Astrocyte of the hippocampus (primary cell): Measurements from ENCODE around the gene ERI2.
"Not testable (repeated sequence)": the region's sequence is repeated elsewhere in the genome, so short reads cannot be mapped to it uniquely, and the experiment has no call there.

Experiments
- DNase-seq: peaks from one replicate; pipeline ENCODE4 v3.0.0; 2011; ENCODE audit warnings: low read depth, low spot score

ERI2 gene

GRCh38 chr16:20765732-20766131 is 40.5 kb downstream of the ERI2 start:
- DNase-seq, result no peak

GRCh38 chr16:20764448-20764847 is 41.8 kb downstream of the ERI2 start:
- not testable (repeated sequence) for DNase-seq

- peak; percentile 32 for DNase-seq
Observed at GRCh38 chr16:20763461-20764232, 42.6 kb downstream of the ERI2 start, which contains the start of gene ACSM3. Gene ACSM3, plus strand, starts transcription at chr16:20764014. Its CDS starts 6,021 bp downstream, at chr16:20770035.

GRCh38 chr16:20762404-20763123 is 43.7 kb downstream of the ERI2 start:
- no peak for DNase-seq

GRCh38 chr16:20761175-20761574 is 45.1 kb downstream of the ERI2 start:
- DNase-seq, result no peak

- no peak for DNase-seq
Observed at GRCh38 chr16:20760346-20760745, 45.9 kb downstream of the ERI2 start.

- DNase-seq, result not testable (repeated sequence)
Observed at GRCh38 chr16:20755799-20756198, 50.5 kb downstream of the ERI2 start.

- DNase-seq, result no peak
Observed at GRCh38 chr16:20755238-20755637, 51.0 kb downstream of the ERI2 start.

- DNase-seq, result no peak
Observed at GRCh38 chr16:20753727-20754126, 52.5 kb downstream of the ERI2 start.

GRCh38 chr16:20750558-20750957 is 55.7 kb downstream of the ERI2 start:
- no peak for DNase-seq

- DNase-seq, result no peak
Observed at GRCh38 chr16:20749474-20749873, 56.8 kb downstream of the ERI2 start.

- no peak for DNase-seq
Observed at GRCh38 chr16:20747030-20747816, 59.0 kb downstream of the ERI2 start.

- DNase-seq, result no peak
Observed at GRCh38 chr16:20746461-20746860, 59.8 kb downstream of the ERI2 start.
